ENCODE results near the gene MYO1C. TPM values are rescaled to one million over a fixed set of nuclear protein-coding genes. Genes with fewer than 3 reads are reported as not detected.
"Not testable (repeated sequence)": the region's sequence is repeated elsewhere in the genome, so short reads cannot be mapped to it uniquely, and the experiment has no call there.

Gene MYO1C
- total RNA-seq, 1 donor from 2014 or later = 37.9 TPM

GRCh38 chr17:1469231-1469852, 23.1 kb downstream of the MYO1C start:
- intact Hi-C loops (cut with micrococcal nuclease) = no loop called here

DNA sequence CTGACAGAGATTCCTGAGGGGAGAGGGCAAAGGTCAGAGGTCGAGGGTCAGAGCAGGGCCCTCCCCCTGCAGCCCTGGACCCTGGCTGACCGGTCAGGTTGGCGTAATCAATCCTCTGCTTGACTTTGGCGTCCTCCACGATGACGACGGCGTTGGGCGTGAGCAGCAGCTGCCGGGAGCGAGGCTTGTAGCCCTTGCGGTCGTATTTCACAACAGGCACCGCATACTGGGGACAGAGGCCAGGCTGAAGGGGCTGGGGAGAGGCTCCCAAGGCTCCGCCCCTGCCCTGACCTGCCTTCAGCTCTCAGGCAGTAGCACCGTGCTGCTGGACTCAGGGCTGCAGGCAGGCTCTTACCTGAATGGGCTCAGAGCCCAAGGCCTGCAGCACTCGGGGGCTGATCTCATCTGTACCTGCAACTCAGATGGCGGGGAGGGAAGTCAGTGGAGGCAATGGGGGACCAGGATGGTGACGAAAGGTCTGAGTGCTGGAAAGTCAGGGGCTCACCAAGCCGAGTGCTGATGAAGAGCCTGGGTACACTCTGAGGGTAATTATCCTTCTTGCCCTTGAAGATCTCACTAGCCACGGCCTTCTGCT, 24.5 kb downstream of the MYO1C start:
- intact Hi-C loops (cut with micrococcal nuclease) = no loop called here

DNA sequence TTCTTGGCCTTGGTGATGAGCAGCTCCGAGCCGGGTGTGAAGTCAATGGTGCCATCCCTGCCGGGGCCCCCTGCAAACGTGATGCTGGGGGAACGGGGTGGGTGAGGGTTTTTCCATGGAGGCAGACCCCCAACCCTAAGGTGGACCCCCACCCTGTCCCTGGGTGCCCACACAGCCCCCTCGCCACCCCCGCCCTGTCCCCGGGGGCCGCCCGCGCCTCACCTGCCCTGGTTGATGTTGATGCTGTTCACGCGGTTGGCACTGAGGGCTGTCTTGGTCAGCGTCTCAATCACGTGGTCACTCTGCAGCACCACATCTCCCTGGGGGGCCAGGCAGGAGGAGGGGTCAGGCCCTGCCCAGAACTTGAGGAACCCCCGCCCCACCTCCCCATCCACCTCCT, 25.2 kb downstream of the MYO1C start:
- intact Hi-C loops (cut with micrococcal nuclease) = no loop called here

GRCh38 chr17:1464186-1464585, 28.3 kb downstream of the MYO1C start:
- intact Hi-C loops (cut with micrococcal nuclease) = no loop called here

DNA sequence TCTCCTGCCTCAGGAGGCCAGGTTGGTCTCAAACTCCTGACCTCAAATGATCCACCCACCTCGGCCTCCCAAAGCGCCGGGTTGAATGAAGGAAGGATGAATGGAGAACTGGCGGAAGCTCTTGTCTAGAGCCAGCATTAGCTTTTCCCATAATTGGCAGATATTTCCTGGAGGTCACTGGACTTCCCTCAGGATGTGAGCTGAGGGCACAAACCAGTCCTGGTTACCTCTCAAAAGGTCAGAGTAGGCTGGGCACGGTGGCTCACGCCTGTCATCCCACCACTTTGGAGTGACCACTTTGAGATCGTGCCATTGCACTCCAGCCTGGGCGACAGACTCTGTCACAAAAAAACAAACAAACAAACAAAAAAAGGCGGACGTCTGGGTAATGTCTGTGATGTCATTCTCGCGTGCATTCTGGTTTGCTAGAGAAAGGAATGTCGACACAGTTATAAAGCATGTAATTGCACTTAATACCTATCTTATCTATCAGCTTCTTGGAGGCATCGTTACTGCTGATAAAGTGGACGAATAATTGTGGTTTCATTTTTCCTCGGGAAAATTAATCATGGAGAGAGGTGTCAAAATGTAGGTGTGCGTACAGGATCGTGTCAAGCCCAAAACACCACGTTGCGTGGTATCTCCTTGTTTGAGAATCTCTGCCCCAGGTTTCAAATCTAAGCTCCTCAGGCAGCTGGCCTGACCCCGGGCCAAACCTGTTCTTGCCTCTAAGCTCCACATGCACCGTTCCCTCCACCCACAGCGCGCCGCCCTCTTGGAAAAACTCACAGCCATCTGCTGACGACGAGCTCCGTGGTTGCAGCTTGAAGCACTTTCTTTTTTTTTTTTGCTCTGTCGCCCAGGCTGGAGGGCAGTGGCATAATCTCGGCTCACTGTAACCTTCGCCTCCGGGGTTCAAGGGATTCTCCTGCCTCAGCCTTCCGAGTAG, 30.0 kb downstream of the MYO1C start:
- intact Hi-C loops (cut with micrococcal nuclease) = no loop called here

DNA sequence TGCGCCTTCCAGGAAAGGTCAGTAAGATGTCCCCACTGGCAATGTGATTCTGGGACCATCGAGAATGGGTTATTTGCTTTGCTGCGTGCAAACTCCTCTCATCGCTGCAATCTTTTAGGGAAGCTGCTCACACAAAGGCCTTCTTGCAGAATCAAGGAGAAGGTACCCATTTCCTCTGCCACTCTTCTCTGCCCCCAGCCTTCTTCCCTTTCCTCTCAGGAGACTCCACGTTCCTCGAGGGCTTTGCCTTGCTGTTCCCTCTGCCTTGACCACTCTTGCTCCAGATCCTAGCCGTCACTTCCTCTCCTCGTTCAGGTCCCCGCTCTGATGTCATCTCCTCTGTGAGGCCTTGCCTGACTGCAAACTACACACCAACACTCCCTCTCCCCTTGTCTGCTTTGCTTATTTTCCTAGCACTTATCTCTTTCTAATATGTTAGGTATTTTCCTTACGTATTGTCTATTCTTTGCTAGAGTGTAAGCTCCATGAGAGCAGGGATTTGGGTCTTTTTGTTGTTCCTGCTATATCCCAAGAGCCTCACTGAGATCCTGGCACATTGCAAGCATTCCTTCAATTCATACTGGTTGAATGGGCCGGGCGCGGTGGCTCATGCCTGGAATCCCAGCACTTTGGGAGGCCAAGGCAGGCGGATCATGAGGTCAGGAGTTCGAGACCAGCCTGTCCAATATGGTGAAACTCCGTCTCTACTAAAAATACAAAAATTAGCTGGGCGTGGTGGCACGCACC, 31.1 kb downstream of the MYO1C start:
- intact Hi-C loops (cut with micrococcal nuclease) = no loop called here

DNA sequence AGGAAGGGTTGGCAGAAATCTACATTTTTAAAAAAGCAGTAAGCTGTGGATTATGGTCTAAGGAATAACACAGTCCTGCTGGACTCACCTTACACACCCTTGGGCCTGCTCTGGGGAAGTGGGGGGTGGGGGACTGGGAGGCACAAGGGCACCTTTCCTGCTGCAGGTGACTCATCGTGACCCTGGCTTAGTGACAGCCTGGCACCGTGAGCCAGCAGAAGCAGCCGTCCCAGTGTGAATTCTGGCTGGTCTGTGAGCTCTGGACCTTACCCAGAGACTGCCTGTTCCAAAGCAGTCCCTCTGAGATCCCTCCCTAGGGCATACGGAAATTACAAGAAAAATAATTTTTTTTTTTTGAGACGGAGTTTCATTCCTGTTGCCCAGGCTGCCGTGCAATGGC, 32.3 kb downstream of the MYO1C start:
- intact Hi-C loops (cut with micrococcal nuclease) = no loop called here

GRCh38 chr17:1455797-1456599, 36.5 kb downstream of the MYO1C start, which contains the start of gene CRK:
Gene CRK, minus strand, starts transcription at chr17:1456232. Its CDS starts 115 bp downstream, at chr17:1456117.
- intact Hi-C loops (cut with micrococcal nuclease) = loop anchor here (1.0 to 10.0 kb wide), 6 partner anchors 32 to 189 kb away; partner anchors contain the start of genes INPP5K, PITPNA, RILP and SCARF1

DNA sequence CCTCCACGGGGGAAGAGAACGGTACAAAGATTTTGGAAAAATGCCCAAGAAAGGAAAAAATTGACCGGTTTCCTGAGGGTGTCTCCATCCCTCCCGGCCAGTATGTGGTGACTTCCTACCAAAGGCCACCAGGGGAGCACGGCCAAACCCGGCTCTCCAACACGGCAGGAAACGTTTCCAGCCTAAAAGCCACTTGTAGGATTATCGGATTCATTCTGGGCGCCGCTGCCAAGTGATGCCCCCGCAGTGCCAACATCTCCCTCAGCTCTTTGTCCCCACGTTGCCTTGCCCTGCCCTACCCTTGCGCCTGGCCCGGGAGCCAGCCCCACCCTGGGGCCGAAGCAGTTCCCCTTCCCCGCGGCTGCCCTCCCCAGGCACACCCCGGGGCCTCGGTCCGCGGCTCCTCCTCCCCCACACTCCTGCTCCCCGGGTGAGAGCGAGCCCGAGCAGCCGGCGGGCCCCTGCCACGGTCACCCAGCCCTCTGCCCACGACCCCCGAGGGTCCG, 37.1 kb downstream of the MYO1C start:
- intact Hi-C loops (cut with micrococcal nuclease) = loop anchor here (10.0 kb wide), 2 partner anchors 91 to 189 kb away; partner anchors contain the start of genes RILP and SCARF1

GRCh38 chr17:1454541-1454940, 37.9 kb downstream of the MYO1C start:
- intact Hi-C loops (cut with micrococcal nuclease) = loop anchor here (10.0 kb wide), 2 partner anchors 90 to 190 kb away; partner anchors contain the start of genes RILP and SCARF1

DNA sequence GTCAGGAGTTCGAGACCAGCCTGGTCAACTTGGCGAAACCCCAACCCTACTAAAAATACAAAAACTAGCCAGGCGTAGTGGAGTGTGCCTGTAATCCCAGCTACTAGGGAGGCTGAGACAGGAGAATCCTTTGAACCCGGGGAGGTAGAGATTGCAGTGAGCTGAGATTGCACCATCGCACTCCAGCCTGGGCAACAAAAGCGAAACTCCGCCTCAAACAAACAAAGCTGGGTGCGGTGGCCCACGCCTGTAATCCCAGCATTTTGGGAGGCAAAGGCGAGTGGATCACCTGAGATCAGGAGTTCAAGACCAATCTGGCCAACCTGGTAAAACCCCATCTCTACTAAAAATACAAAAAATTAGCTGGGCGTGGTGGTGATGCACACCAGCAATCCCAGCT, 38.8 kb downstream of the MYO1C start:
- intact Hi-C loops (cut with micrococcal nuclease) = loop anchor here (10.0 kb wide), 2 partner anchors 89 to 191 kb away; partner anchors contain the start of genes RILP and SCARF1

GRCh38 chr17:1452836-1453235, 39.6 kb downstream of the MYO1C start:
- intact Hi-C loops (cut with micrococcal nuclease) = loop anchor here (10.0 kb wide), 2 partner anchors 88 to 192 kb away; partner anchors contain the start of genes RILP and SCARF1

- intact Hi-C loops (cut with micrococcal nuclease) = loop anchor here (10.0 kb wide), 2 partner anchors 85 to 195 kb away; partner anchors contain the start of genes RILP and SCARF1
These were observed 42.2 kb downstream of the MYO1C start for GRCh38 chr17:1450261-1450660.

GRCh38 chr17:1449412-1449967, 43.0 kb downstream of the MYO1C start:
- intact Hi-C loops (cut with micrococcal nuclease) = no loop called here

- intact Hi-C loops (cut with micrococcal nuclease) = no loop called here
These were observed 45.4 kb downstream of the MYO1C start for GRCh38 chr17:1447052-1447451.

DNA sequence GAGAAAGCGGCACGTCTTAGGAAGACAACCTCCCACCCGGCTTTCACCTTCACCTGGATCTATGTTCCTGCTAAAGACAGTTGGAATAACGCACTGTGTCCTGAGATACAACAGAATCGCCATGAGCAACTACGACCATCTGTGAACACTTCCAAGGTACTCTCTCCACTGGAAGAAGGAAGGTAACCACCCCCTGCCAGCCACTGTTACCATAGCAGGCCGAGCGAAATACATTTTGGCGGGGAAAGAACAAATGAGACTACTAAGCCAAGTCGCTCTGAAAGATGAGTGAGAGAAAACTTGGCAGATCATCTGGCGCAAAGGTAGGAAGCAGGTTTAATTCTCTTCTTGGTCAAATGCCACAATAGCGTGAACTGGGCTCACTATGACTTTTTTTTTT, 46.3 kb downstream of the MYO1C start:
- intact Hi-C loops (cut with micrococcal nuclease) = no loop called here

DNA sequence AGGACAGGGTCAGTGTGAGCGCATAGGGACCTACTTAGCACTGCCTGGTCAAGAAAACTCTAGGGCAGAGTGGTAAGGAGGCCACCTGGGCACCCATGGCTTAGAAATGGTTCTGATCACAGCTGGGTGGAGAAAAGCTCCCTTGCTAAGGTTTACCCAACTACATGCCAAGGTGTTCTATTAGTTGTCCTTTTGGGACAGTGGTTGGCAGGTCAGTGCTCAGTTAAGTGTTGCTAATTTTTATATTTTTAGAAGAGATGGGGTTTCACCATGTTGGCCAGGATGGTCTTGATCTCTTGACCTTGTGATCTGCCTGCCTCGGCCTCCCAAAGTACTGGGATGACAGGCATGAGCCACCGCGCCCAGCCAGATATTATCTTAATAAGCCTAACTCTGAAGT, 46.8 kb downstream of the MYO1C start:
- intact Hi-C loops (cut with micrococcal nuclease) = not testable (repeated sequence)

DNA sequence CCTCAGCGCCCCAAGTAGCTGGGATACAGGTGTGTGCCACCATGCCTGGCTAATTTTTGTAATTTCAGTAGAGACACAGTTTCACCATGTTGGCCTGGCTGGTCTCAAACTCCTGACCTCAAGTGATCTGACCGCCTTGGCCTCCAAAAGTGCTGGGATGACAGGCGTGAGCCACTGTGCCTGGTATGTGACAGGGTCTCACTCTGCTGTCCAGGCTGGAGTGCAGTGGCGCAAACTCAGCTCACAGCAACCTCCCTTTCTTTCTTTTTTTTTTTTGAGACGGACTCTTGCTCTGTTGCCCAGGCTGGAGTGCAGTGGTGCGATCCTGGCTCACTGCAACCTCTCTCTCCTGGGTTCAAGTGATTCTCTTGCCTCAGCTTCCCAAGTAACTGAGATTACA, 49.8 kb downstream of the MYO1C start:
- intact Hi-C loops (cut with micrococcal nuclease) = not testable (repeated sequence)

- intact Hi-C loops (cut with micrococcal nuclease) = no loop called here
These were observed 50.3 kb downstream of the MYO1C start for GRCh38 chr17:1442187-1442586.

Measured in T-helper 2 cell treated with Interferon-gamma antibody and Interleukin-4, amounts not matched to agents 100 ng/mL and 5 ng/mL, for 36 hours (primary cell).